Mesodermal cell (in vitro differentiated cells): Measurements from ENCODE around the gene POU1F1.
A peak's percentile ranks its signal among the peaks of the same experiment; 100 is the strongest.
"Not testable (repeated sequence)": the region's sequence is repeated elsewhere in the genome, so short reads cannot be mapped to it uniquely, and the experiment has no call there.

Experiments used
- H3K27ac ChIP-seq: 2 replicates; pipeline ENCODE4 v1.7.0; 2013; ENCODE audit warnings: mild to moderate bottlenecking, low read depth, low read length, moderate library complexity; ENCODE audit not compliant: severe bottlenecking
- H3K36me3 ChIP-seq: 2 replicates; pipeline ENCODE4 v1.7.1; 2013; ENCODE audit warnings: mild to moderate bottlenecking, low read length, moderate library complexity; ENCODE audit not compliant: control insufficient read depth, insufficient read depth
- H3K4me1 ChIP-seq: one replicate; pipeline ENCODE4 v1.7.1; 2013; ENCODE audit warnings: mild to moderate bottlenecking, low read length; ENCODE audit not compliant: insufficient read depth, control insufficient read depth, poor library complexity, severe bottlenecking
- H3K4me3 ChIP-seq: 2 replicates; pipeline ENCODE4 v1.7.0; 2013; ENCODE audit warnings: low read length, control low read depth, mild to moderate bottlenecking; ENCODE audit not compliant: insufficient read depth, poor library complexity, severe bottlenecking; ENCODE audit errors: extremely low read depth
- H3K9me3 ChIP-seq: 2 replicates; pipeline ENCODE4 v1.7.1; 2013; ENCODE audit warnings: mild to moderate bottlenecking, low read length, moderate library complexity; ENCODE audit not compliant: control insufficient read depth
- WGBS, 2 experiments: methylation state at CpG; one replicate each; pipeline ENCODE4 v1.1.5; 2013; ENCODE audit warnings: missing lambda C conversion rate in 2 of 2; ENCODE audit not compliant: insufficient coverage in 2 of 2; 5-methylcytosine and 5-hydroxymethylcytosine counted together

The POU1F1 gene

DNA sequence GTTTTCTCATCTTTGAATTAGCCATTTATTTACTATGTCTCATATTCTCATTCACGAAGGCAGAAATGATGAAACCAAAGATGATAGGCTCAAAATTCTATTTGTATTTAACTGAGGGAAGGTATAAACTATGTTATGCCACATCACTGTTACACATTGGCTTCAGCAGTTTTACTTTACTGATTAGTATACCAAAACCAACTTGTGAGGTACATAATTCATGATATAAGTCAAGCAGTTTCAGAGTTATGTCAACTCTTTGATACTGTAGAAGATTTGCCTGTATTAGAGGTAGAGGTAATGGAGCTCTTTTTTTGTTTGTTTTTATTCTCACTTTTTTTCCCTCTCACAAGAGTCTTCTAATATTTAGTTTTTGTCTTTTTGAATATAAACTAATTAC is 26.4 kb downstream of the POU1F1 start:
- Histone ChIP-seq H3K4me3 (no peak overlapping the region), H3K36me3 (peaks cover 21% of the 10 kb centered on the region), H3K4me1 (no peaks in the 10 kb centered on the region), H3K9me3 (no peaks in the 10 kb centered on the region), H3K27ac (no peak overlapping the region)
- no CpG with 5 or more reads among the region's 1 CpG for WGBS, 2 experiments

DNA sequence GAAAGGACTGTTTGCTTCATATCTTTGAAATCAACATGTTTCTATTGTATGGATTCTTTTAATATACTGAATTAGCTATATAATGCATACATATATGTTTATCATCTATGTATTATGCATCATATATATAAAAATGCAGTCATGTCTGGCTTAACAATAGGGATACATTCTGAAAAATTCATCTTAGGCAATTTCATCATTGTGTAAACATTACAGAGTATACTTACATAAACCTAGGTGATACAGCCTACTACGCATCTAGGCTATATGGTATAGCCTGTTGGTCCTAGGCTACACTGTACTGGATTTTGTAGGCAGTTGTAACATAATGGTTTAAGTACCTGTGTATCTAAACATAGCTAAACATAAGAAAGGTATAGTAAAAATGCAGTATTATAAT is 27.6 kb downstream of the POU1F1 start:
- 100% methylated on average over 1 of the region's 1 CpG; no CpG with 5 or more reads in 1 of the 2 experiments for WGBS, 2 experiments
- Histone ChIP-seq H3K27ac (no peak overlapping the region), H3K36me3 (peaks cover 21% of the 10 kb centered on the region), H3K9me3 (no peaks in the 10 kb centered on the region), H3K4me3 (no peak overlapping the region), H3K4me1 (no peaks in the 10 kb centered on the region)

DNA sequence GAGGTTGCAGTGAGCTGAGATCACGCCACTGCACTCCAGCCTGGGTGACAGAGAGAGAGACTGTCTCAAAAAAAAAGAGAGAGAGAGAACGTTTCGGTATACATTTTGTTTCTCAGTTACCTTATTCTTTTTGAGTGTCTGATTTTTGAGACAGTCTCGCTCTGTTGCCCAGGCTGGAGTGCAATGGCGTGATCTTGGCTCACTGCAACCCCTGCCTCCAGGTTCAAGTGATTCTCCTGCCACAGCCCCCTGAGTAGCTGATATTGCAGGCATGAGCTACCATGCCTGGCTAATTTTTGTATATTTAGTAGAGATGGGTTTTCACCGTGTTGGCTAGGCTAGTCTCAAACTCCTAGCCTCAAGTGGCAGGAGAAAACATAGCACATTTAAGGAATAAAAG is 28.2 kb downstream of the POU1F1 start:
- not testable (repeated sequence) for H3K4me1 ChIP-seq, H3K9me3 ChIP-seq, H3K4me3 ChIP-seq, H3K27ac ChIP-seq
- peaks cover 16% of the 10 kb centered on the region for H3K36me3 ChIP-seq
- WGBS, 2 experiments, result 89 to 96% methylated on average over 5 to 6 of the region's 6 CpGs

DNA sequence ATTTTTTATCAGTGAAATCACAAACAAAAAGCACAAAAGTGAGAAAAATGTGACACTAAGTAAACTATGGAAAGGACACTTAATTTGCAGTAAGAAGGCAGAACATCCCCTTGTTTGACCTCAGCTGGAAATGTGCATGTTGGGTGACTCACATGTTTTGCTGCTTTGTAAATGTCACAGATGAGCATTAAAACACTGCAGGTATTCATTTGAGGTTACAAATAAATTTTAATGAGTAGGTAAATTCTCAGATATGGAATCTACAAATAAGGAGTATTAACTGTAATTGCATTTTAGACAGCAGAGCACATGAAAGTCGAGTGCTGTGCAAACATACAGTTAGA is 29.0 kb downstream of the POU1F1 start:
- Histone ChIP-seq H3K4me3 (no peak overlapping the region), H3K9me3 (no peaks in the 10 kb centered on the region), H3K27ac (no peak overlapping the region), H3K36me3 (peaks cover 14% of the 10 kb centered on the region), H3K4me1 (no peaks in the 10 kb centered on the region)
- WGBS, 2 experiments, result no CpG with 5 or more reads among the region's 1 CpG

DNA sequence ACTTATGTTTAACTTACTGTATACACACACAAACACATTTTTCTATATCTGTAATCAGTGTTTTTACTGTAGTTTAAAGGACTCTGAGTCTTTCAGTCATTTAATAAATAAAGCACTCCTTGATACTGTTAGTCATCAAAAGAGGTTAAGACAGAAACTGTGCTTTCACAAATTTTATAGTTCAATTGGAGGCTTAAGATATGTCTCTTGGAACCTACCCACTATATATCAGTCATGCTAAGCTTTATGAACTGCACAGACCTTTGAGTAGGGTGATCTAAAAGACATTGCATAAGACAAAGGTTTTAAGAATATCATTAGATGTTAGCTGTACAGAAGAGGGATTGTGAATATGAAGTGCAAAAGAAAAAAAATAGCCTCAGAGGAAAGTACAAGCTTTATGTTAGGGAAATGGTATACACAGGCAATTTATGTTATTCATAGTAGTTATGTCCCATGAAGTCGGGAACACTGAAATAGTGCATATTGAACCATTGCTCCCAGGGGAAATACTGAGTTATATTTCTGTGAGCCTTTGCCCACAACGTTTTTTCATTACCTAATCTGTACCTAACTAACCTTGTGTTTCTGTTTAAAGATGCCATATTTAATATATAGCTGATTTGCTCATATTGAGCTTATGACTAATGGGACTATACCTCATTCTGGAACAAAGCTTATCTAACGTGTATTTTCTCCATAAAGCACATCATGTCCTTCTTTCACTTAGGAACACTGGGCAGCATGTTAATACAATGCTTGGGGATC is 29.5 kb downstream of the POU1F1 start:
- Histone ChIP-seq H3K9me3 (no peaks in the 10 kb centered on the region), H3K27ac (no peak overlapping the region), H3K4me3 (no peak overlapping the region), H3K4me1 (no peaks in the 10 kb centered on the region), H3K36me3 (peaks cover 14% of the 10 kb centered on the region)
- WGBS, 2 experiments, result 100% methylated on average over 1 to 2 of the region's 3 CpGs

DNA sequence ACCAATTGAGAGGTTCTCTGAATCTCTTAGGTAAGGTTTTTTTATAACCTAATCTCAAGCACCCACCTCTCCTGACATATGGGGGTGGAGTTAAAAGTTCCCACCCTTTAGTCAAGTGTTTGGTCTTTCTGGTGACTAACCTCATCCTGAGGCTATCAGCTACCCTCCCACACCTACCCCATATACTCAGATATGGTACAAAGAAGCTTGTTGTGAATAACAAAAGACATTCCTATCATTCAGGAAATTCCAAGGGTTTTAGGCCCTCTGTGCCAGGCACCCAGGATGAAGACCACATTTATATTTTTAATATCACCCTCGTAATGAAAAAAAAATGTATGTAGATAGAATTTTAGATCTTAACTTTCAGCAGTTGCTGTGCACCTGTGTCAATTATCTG is 40.3 kb downstream of the POU1F1 start:
- H3K4me1 ChIP-seq, result no peaks in the 10 kb centered on the region
- H3K27ac ChIP-seq, result no peak overlapping the region
- peaks cover 23% of the 10 kb centered on the region for H3K36me3 ChIP-seq
- H3K4me3 ChIP-seq, result no peak overlapping the region
- WGBS, 2 experiments, result no CpG with 5 or more reads among the region's 1 CpG
- H3K9me3 ChIP-seq, result peaks cover 10% of the 10 kb centered on the region

DNA sequence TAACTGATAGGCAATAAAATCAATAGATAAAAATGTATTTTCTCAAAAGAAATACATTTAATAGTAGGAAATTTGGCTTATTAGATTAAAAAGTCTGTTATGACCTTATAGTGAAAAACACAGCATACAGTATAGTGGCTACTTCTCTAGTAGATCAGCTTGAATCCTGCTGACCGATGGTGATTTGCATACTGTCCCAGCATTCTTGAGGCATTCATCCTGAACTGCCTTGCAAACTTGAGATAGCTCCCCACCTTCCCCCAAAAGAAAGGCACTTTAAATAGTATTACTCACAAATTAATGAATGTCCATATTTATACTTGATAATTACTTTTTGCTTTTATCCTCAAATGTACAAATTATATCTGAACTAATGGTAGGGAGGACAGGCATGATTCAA is 42.6 kb downstream of the POU1F1 start:
- Histone ChIP-seq H3K36me3 (peaks cover 20% of the 10 kb centered on the region), H3K4me3 (no peak overlapping the region), H3K9me3 (peaks cover 10% of the 10 kb centered on the region), H3K27ac (no peak overlapping the region), H3K4me1 (no peaks in the 10 kb centered on the region)
- WGBS, 2 experiments, result 90% methylated on average over 1 of the region's 1 CpG; no CpG with 5 or more reads in 1 of the 2 experiments

DNA sequence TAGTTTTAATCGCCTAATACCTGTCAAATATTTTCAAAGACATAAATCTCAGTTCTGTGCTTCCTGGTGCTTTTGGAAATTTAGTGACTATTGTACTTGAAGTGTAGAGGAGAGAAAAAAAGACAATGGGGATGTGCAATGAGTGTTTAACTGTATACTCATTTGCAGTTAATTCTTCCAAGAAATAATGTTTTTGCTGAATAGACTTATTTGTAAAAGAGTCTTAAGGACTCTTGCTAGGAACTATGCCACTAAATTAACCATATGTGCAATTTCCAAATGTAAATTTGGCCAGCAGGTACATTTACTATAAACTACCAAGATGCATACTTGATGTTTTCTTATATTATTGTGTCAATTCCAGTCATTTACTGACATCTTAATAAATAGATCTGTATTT is 47.3 kb downstream of the POU1F1 start:
- WGBS, 2 experiments, result no CpG with 5 or more reads among the region's 1 CpG
- Histone ChIP-seq H3K36me3 (peaks cover 4% of the 10 kb centered on the region), H3K27ac (no peak overlapping the region), H3K4me1 (no peaks in the 10 kb centered on the region), H3K9me3 (no peaks in the 10 kb centered on the region), H3K4me3 (no peak overlapping the region)

DNA sequence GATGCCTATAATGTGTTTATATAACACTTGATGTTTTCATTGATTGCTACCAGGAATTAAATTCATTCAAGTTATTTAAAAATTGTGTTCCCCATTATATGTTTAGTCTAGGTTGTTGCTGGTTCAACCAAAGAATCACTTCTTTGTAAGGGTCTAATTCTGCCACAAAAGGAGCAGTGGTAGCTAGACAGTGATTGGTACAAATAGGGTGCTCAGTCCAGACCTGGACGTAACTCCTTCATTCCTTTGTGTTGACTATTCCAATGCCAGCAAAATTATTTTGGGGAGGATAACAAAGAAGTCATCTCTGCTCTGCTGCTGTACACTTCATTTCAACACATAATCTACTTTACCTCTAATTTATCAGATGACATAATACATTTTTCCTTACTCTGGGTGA is 48.1 kb downstream of the POU1F1 start:
- Histone ChIP-seq H3K4me3 (peak overlapping the region; percentile 98), H3K36me3 (peaks cover 4% of the 10 kb centered on the region), H3K9me3 (no peaks in the 10 kb centered on the region), H3K4me1 (no peaks in the 10 kb centered on the region), H3K27ac (peak overlapping the region; percentile 24)
- WGBS, 2 experiments, result no CpG with 5 or more reads among the region's 1 CpG

DNA sequence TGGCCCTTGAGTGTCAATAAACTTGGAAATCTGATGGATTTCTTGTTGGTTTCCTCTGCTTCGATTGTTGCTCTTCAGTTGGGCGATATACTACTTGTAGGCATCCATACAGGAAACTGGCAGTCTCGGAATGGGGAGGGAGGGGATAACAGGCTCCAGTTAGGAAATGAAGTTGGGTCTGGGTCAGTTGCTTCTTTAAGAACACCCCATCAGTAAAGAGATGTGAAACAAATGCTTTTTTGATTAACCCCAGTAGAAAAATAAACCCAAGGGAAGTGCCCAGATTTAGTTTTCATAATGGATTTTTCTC is 48.6 kb downstream of the POU1F1 start:
- H3K4me3 ChIP-seq, result peak overlapping the region; percentile 98
- peaks cover 4% of the 10 kb centered on the region for H3K36me3 ChIP-seq
- H3K27ac ChIP-seq, result peak overlapping the region; percentile 77
- H3K9me3 ChIP-seq, result no peaks in the 10 kb centered on the region
- WGBS, 2 experiments, result 0% methylated on average over 3 of the region's 3 CpGs
- H3K4me1 ChIP-seq, result no peaks in the 10 kb centered on the region

DNA sequence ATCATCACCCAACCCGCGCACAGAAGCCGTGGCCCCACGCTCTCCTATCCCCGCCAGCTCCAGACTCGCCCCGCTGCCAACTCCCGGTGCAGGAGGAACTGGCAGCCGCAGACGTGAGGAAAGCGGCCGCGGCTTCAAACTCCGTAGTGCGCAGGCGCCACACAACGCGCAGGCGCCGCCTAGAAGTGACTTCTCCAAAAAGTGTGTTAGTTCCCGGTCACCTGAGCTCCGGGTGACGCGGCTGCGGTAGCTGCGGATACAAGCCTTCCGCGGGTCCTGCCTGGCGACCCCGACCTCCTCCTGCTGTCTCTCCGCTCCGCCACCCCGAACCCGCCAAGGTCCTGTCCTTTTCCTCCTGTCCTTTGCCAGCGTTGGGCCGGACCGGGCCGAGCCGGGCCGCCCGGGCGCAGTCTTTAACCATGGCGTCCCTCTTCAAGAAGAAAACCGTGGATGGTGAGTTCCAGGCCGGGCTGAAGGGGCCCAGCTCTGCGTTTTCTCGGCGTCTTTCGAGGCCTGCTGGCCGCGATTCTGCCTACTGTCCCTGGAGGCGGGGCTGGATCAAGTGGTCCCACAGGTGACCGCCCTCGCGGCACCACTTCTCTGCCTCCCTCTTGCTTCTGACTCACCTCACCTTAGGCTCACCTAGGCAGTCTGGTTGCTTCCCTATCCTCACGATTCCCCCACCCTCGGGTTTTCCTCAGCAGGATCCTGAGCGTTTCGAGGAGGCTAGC is 49.1 kb downstream of the POU1F1 start, which contains the start of gene CHMP2B:
TSS of gene CHMP2B (plus strand) at position 206 of the 731 bp plus-strand sequence. CDS start at position 420, 214 bp downstream.
- Histone ChIP-seq H3K4me1 (no peaks in the 10 kb centered on the region), H3K36me3 (peaks cover 4% of the 10 kb centered on the region), H3K4me3 (peak within 1 kb of the TSS; percentile 98), H3K27ac (peak within 1 kb of the TSS; percentile 77), H3K9me3 (no peaks in the 10 kb centered on the region)
- 0% methylated on average over 42 to 56 of the region's 59 CpGs for WGBS, 2 experiments
